Keratinocyte (primary cell): ENCODE measurements around the gene ITPR1.

Experiments
- EZH2 ChIP-seq: IDR thresholded peaks from one replicate; pipeline ENCODE4 v1.6.1; 2012; ENCODE audit warnings: inconsistent platforms, mild to moderate bottlenecking, low read length, moderate library complexity
- TF ChIP-seq, protein P1 (sequence below), 3 experiments: IDR thresholded peaks in 1 of 3; conservative IDR thresholded peaks in 1 of 3; optimal IDR thresholded peaks in 1 of 3; 2 replicates in 2 of 3; 3 replicates in 1 of 3; pipeline versions ENCODE3 to v1.5.1; 2011; ENCODE audit warnings: low read length in 3 of 3, mild to moderate bottlenecking in 3 of 3, moderate library complexity in 2 of 3, control low read depth in 1 of 3, inconsistent platforms in 1 of 3; ENCODE audit not compliant: insufficient read depth in 2 of 3; ENCODE audit errors: extremely low read depth in 1 of 3

DNA sequence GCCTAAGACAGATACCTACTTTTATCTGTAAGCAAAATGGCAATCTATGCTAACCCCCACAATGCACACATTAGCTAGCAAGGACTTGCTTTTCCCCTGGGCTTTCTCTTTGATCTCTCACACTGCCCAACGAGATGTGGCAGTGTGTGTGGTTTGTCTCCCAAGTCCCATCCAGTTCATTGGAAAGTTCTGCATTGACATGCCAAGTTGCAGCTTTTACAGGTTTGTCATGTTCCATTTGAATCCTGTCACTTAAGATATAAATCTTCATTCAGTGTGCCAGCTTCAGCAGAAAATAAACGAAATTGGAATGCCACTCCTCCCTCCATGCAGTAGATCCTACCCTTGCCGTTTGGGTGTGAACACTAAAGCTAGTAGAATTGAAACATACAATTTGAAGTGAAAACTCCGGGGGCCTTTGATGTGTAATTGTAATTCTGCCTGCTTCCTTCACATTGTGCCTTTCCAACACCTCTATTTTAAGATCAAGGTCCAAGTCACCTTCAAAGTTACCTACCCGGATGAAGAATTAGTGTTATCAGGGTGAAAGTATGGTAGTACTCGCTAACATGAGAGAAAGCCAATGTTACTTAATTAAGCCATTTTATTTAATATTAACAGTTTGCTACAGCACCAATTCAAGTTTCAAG, 355.2 kb downstream of the ITPR1 start:
- TF ChIP-seq, protein P1, sequence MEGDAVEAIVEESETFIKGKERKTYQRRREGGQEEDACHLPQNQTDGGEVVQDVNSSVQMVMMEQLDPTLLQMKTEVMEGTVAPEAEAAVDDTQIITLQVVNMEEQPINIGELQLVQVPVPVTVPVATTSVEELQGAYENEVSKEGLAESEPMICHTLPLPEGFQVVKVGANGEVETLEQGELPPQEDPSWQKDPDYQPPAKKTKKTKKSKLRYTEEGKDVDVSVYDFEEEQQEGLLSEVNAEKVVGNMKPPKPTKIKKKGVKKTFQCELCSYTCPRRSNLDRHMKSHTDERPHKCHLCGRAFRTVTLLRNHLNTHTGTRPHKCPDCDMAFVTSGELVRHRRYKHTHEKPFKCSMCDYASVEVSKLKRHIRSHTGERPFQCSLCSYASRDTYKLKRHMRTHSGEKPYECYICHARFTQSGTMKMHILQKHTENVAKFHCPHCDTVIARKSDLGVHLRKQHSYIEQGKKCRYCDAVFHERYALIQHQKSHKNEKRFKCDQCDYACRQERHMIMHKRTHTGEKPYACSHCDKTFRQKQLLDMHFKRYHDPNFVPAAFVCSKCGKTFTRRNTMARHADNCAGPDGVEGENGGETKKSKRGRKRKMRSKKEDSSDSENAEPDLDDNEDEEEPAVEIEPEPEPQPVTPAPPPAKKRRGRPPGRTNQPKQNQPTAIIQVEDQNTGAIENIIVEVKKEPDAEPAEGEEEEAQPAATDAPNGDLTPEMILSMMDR (optimal IDR thresholded peaks at IDR 0.05 in 1 of 3, IDR thresholded peaks at IDR 0.05 in 1 of 3, conservative IDR thresholded peaks at IDR 0.05 in 1 of 3; ENCODE audit: extremely low read depth in 1 of 3, insufficient read depth in 2 of 3, low read length in 3 of 3), result no peak
- no peak for TF ChIP-seq EZH2
